GM23248 (cell line): ENCODE results near the gene RALBP1.
"Not testable (repeated sequence)": the region's sequence is repeated elsewhere in the genome, so short reads cannot be mapped to it uniquely, and the experiment has no call there.

Experiments used
- EZH2 ChIP-seq: fragments of 200-600 bp; sonication (generic); IDR thresholded peaks from 2 replicates; pipeline ENCODE4 v1.6.1; 2018; ENCODE audit warnings: antibody characterized with exemption, mild to moderate bottlenecking; ENCODE audit not compliant: insufficient read depth, poor library complexity, severe bottlenecking
- EZH2phosphoT487 ChIP-seq: fragments of 200-600 bp; sonication (generic); IDR thresholded peaks from 2 replicates; pipeline ENCODE4 v1.6.1; 2018; ENCODE audit warnings: antibody characterized with exemption, moderate library complexity, mild to moderate bottlenecking, low read depth; ENCODE audit not compliant: insufficient read depth

DNA sequence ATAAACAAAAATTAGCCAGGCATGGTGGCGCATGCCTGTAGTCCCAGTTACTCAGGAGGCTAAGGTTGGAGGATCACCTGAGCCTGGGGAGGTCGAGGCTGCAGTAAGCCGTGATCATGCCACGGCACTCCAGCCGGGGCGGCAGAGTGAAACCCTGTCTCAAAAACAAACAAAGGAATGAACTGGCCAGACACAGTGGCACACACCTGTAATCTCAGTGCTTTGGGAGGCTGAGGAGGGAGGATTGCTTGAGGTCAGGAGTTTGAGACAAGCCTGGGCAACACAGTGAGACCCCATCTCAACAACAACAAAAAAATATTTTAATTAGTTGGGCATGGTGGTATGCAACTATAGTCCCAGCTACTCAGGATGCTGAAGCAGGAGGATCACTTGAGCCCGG is 24.4 kb upstream of the RALBP1 start:
- TF ChIP-seq EZH2, EZH2phosphoT487: not testable (repeated sequence)
